HepG2 (cell line): ENCODE results near the gene NT5C1B. TPM values are rescaled to one million over a fixed set of nuclear protein-coding genes. Genes with fewer than 3 reads are reported as not detected.
A peak's percentile ranks its signal among the peaks of the same experiment; 100 is the strongest.

Experiments
- AKAP8 ChIP-seq: sonication (generic); formaldehyde crosslinking; IDR thresholded peaks from 2 replicates; pipeline ENCODE4 v1.5.1; 2020; ENCODE audit warnings: mild to moderate bottlenecking, missing genetic modification reagents
- CEBPG ChIP-seq: IDR thresholded peaks from 2 replicates; pipeline ENCODE4 v1.6.1; 2016
- DPF2 ChIP-seq: sonication (generic); formaldehyde crosslinking; IDR thresholded peaks from 2 replicates; pipeline ENCODE4 v1.4.0; 2020; ENCODE audit warnings: mild to moderate bottlenecking, low read depth, missing genetic modification reagents, borderline replicate concordance
- HMGXB3 ChIP-seq: sonication (generic); formaldehyde crosslinking; IDR thresholded peaks from 2 replicates; pipeline ENCODE4 v1.4.0; 2020; ENCODE audit warnings: missing genetic modification reagents, borderline replicate concordance
- MEIS1 ChIP-seq: sonication (generic); formaldehyde crosslinking; IDR thresholded peaks from 2 replicates; pipeline ENCODE4 v1.9.0; 2021; ENCODE audit warnings: mild to moderate bottlenecking, missing genetic modification reagents, moderate library complexity, borderline replicate concordance
- MIXL1 ChIP-seq: IDR thresholded peaks from 2 replicates; pipeline ENCODE4 v1.6.1; 2016
- POLR2A ChIP-seq, 2 experiments: IDR thresholded peaks; 2 replicates each; pipeline ENCODE4 v1.6.1; 2011; ENCODE audit warnings: low read depth in 2 of 2, low read length in 2 of 2, mild to moderate bottlenecking in 1 of 2, moderate library complexity in 1 of 2; ENCODE audit not compliant: insufficient read depth in 1 of 2
- RBAK ChIP-seq: sonication (generic); formaldehyde crosslinking; IDR thresholded peaks from 2 replicates; pipeline ENCODE4 v1.5.1; 2020; ENCODE audit warnings: mild to moderate bottlenecking, missing genetic modification reagents
- RNF2 ChIP-seq: fragments of 450-650 bp; conservative IDR thresholded peaks from 2 replicates; pipeline ENCODE4 v1.6.1; 2016; ENCODE audit warnings: low read depth
- RXRA ChIP-seq: sonication (generic); formaldehyde crosslinking; IDR thresholded peaks from 2 replicates; pipeline ENCODE4 v1.5.1; 2020; ENCODE audit warnings: missing genetic modification reagents
- SKI ChIP-seq: fragments of 450-650 bp; IDR thresholded peaks from one replicate; pipeline ENCODE4 v1.6.1; 2018; ENCODE audit warnings: mild to moderate bottlenecking; ENCODE audit not compliant: partially characterized antibody
- SOX5 ChIP-seq: IDR thresholded peaks from 2 replicates; pipeline ENCODE4 v1.6.1; 2016; ENCODE audit warnings: borderline replicate concordance
- TARDBP ChIP-seq: sonication (generic); formaldehyde crosslinking; IDR thresholded peaks from 2 replicates; pipeline ENCODE4 v1.8.0; 2022; ENCODE audit warnings: mild to moderate bottlenecking, missing genetic modification reagents
- USF2 ChIP-seq, 2 experiments: sonication (generic) in 1 of 2; formaldehyde crosslinking in 1 of 2; IDR thresholded peaks; 2 replicates each; pipeline versions ENCODE4 v1.5.1 to v1.6.1; 2011 to 2020; ENCODE audit warnings: borderline replicate concordance in 1 of 2, low read depth in 1 of 2, low read length in 1 of 2, mild to moderate bottlenecking in 1 of 2, missing genetic modification reagents in 1 of 2, moderate library complexity in 1 of 2
- ZBTB25 ChIP-seq: IDR thresholded peaks from 2 replicates; pipeline ENCODE4 v1.6.1; 2018; ENCODE audit warnings: missing genetic modification reagents
- ZFP36 ChIP-seq: fragments of 150-350 bp; IDR thresholded peaks from 2 replicates; pipeline ENCODE4 v1.6.1; 2018; ENCODE audit warnings: borderline replicate concordance, low read length, low read depth; ENCODE audit not compliant: partially characterized antibody
- ZFP41 ChIP-seq: sonication (generic); formaldehyde crosslinking; IDR thresholded peaks from 2 replicates; pipeline ENCODE4 v1.4.0; 2020; ENCODE audit warnings: mild to moderate bottlenecking, missing genetic modification reagents, borderline replicate concordance
- ZMYM2 ChIP-seq: sonication (generic); formaldehyde crosslinking; IDR thresholded peaks from 2 replicates; pipeline ENCODE4 v1.8.0; 2022; ENCODE audit warnings: mild to moderate bottlenecking, missing genetic modification reagents
- ZNF224 ChIP-seq: sonication (generic); formaldehyde crosslinking; IDR thresholded peaks from 2 replicates; pipeline ENCODE4 v1.5.0; 2020; ENCODE audit warnings: mild to moderate bottlenecking, missing genetic modification reagents
- ZNF460 ChIP-seq: sonication (generic); formaldehyde crosslinking; IDR thresholded peaks from 2 replicates; pipeline ENCODE4 v1.5.1; 2020; ENCODE audit warnings: missing genetic modification reagents, mild to moderate bottlenecking, borderline replicate concordance
- ZNF615 ChIP-seq: sonication (generic); formaldehyde crosslinking; IDR thresholded peaks from 2 replicates; pipeline ENCODE4 v1.5.0; 2020; ENCODE audit warnings: mild to moderate bottlenecking, missing genetic modification reagents, borderline replicate concordance
- ZNF83 ChIP-seq: sonication (generic); formaldehyde crosslinking; IDR thresholded peaks from 2 replicates; pipeline ENCODE4 v1.4.0; 2020; ENCODE audit warnings: missing genetic modification reagents, mild to moderate bottlenecking, borderline replicate concordance
- ZNF879 ChIP-seq: sonication (generic); formaldehyde crosslinking; IDR thresholded peaks from 2 replicates; pipeline ENCODE4 v1.8.1; 2023; ENCODE audit warnings: missing genetic modification reagents
- ZSCAN22 ChIP-seq: sonication (generic); formaldehyde crosslinking; IDR thresholded peaks from 2 replicates; pipeline ENCODE4 v1.4.0; 2020; ENCODE audit warnings: mild to moderate bottlenecking, missing genetic modification reagents
- polyA plus RNA-seq, 8 experiments: library from polyadenylated mRNA; depleted of rRNA in 3 of 8; stranded (reverse) in 7 of 8; unstranded in 1 of 8; fragments of >200 nt; fragmentation: Illumina TruSeq in 4 of 8; extraction: Trizol in 4 of 8; gene quantifications; 2 replicates each; pipeline versions ENCODE4 v1.2.1 to v1.2.3, GENCODE V29; 2011 to 2016; ENCODE audit warnings: low read depth in 4 of 8, missing spikeins in 1 of 8, mixed read lengths in 1 of 8; ENCODE audit not compliant: insufficient read depth in 1 of 8
- total RNA-seq, 5 experiments: library from RNA; depleted of rRNA; stranded (reverse); fragments of >200 nt; fragmentation: Illumina TruSeq; extraction: Trizol; gene quantifications; 2 replicates each; pipeline ENCODE4 v1.2.3, GENCODE V29; 2016; ENCODE audit warnings: low read depth in 1 of 5

Gene NT5C1B
- total and polyA plus RNA-seq, 2 of the 13 experiments (the other 11 are each of a cell fraction or from before 2014, with no cell fraction given), result not detected

DNA sequence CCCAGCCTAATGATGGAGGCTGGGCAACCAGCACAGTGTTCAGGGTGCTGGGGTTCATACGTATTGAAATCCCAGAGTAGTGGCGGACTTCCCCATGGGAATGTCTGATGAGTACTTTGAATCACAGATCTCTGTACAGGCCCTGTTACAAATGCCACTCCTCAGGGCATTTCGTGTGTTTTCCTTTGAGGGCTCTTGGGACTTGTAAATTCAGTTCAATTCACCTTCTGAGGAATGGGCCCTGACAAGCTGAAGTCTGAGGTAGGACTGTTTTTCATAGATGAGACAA lies 28.6 kb downstream of the NT5C1B start (continued):
- no peak for TF ChIP-seq ZFP41 (CRISPR knock-in tag)
- no peak for TF ChIP-seq HMGXB3
- TF ChIP-seq USF2 (IDR thresholded peaks at IDR 0.05; ENCODE audit: low read depth, low read length), result no peak
- peak; percentile 19; the same call in 1 of the 2 replicates for TF ChIP-seq USF2 (CRISPR knock-in tag; IDR thresholded peaks at IDR 0.05; ENCODE audit: borderline replicate concordance)
- TF ChIP-seq MIXL1 (CRISPR knock-in tag), result no peak
- no peak for TF ChIP-seq SKI
- TF ChIP-seq ZMYM2, result no peak
- TF ChIP-seq CEBPG (CRISPR knock-in tag), result no peak
- no peak; the same call in 1 of the 2 replicates for TF ChIP-seq ZNF83
- TF ChIP-seq ZFP36, result no peak
- TF ChIP-seq TARDBP, result no peak
- TF ChIP-seq RBAK (CRISPR knock-in tag), result no peak
- TF ChIP-seq MEIS1 (CRISPR knock-in tag), result no peak
- no peak for TF ChIP-seq RXRA
- no peak for TF ChIP-seq ZSCAN22 (CRISPR knock-in tag)
- TF ChIP-seq ZNF460 (CRISPR knock-in tag), result no peak
- no peak for TF ChIP-seq DPF2 (CRISPR knock-in tag)
- TF ChIP-seq SOX5, result no peak
- TF ChIP-seq POLR2A (IDR thresholded peaks at IDR 0.05; ENCODE audit: insufficient read depth in 1 of 2, low read depth in 2 of 2, low read length in 2 of 2), result peak; percentile 55 to 90
- no peak for TF ChIP-seq RNF2
- TF ChIP-seq ZNF224 (CRISPR knock-in tag), result no peak
- no peak for TF ChIP-seq ZBTB25 (CRISPR knock-in tag)
- TF ChIP-seq ZNF879, result no peak
- no peak for TF ChIP-seq ZNF615 (CRISPR knock-in tag)
- no peak for TF ChIP-seq AKAP8 (CRISPR knock-in tag)
